Upper lobe of right lung (tissue), 1 donor: Measurements from ENCODE around the gene TCF23. TPM values are rescaled to one million over a fixed set of nuclear protein-coding genes. Genes with fewer than 3 reads are reported as not detected.
A peak's percentile ranks its signal among the peaks of the same experiment; 100 is the strongest.
"Not testable (repeated sequence)": the region's sequence is repeated elsewhere in the genome, so short reads cannot be mapped to it uniquely, and the experiment has no call there.

Experiments used
- ATAC-seq: fragments of 200-7000 bp; cut with Tn5 transposase; one replicate; pipeline ENCODE4 v1.9.1; 2020; ENCODE audit warnings: mild to moderate bottlenecking, moderate library complexity
- DNase-seq: peaks from one replicate; pipeline ENCODE4 v3.0.0-alpha.2; 2020
- H3K27ac ChIP-seq: fragments of 200-600 bp; one replicate; pipeline ENCODE4 v1.8.0; 2022
- H3K27me3 ChIP-seq: fragments of 200-600 bp; one replicate; pipeline ENCODE4 v1.8.0; 2022; ENCODE audit warnings: mild to moderate bottlenecking
- H3K36me3 ChIP-seq: fragments of 200-600 bp; one replicate; pipeline ENCODE4 v1.8.0; 2022
- H3K4me1 ChIP-seq: fragments of 200-600 bp; one replicate; pipeline ENCODE4 v1.8.0; 2022
- H3K4me3 ChIP-seq: fragments of 200-600 bp; one replicate; pipeline ENCODE4 v1.8.0; 2022; ENCODE audit warnings: mild to moderate bottlenecking
- H3K9me3 ChIP-seq: fragments of 200-600 bp; one replicate; pipeline ENCODE4 v1.8.0; 2022
- intact Hi-C: fragments of 100-400 bp; cut with DNase I; formaldehyde crosslinking; loops from one replicate; pipeline ENCODE4 v1.11.0; 2022
- total RNA-seq: library from RNA; stranded (reverse); fragmentation: NEBNext Ultra II Directional; extraction: Animal tissue kit (Norgen Biotek cat#: 25700); gene quantifications from one replicate; pipeline ENCODE4 v1.2.1, GENCODE V29; 2021
- TF ChIP-seq, protein P1 (sequence below): fragments of 200-600 bp; IDR thresholded peaks from one replicate; pipeline ENCODE4 v1.8.0; 2022; ENCODE audit warnings: antibody characterized with exemption
- donor health status: DM: no; HTN: yes; CAD: no; lungs with severe emphysema.

TCF23 gene
- total RNA-seq, 1 donor from 2014 or later = not detected

DNA sequence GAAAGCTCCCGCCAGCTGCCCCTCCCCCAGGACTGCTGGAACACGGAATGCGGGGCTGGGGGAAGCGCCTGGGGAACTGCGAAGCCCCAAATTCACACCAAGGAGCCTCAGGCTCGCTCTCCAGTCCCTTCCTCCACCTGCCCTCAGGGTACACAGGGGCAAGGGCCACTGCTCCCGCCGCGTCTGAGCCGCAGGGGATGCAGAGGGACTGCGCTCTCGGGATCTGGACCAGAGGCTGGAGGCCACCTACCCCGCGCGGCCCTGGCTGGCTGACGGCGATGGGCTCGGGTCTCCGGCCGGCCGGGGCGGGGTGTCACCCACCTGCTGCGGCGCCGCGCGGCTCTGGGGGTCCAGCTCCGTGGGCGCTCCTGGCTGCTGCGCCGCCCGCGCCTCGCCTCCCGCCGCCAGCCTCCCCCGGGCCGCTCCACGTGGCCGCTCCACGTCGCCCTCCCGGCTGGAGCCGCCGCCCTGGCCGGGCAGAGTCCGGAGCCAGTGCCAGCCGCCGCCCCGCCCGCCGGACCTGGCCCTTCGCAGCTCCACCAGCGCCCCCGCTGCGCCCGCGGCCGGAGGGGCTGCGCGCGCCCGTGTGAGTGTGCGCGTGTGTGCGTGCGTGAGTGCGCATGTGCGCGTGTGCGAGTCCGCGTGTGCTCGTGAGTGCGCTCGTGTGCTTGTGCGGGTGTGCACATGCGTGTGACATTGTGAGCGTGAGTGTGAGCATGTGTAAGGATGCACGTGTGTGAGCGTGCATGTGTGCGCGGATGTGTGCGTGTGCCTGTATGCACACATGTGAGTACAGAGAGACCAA, 30.1 kb upstream of the TCF23 start, which contains the start of gene CGREF1:
CGREF1 (minus strand) TSS at position 604 of the 805 bp plus-strand sequence. CDS start 14,762 bp downstream, outside the sequence.
- ATAC-seq (peak; percentile 25), DNase-seq (no peak)
- TF ChIP-seq, protein P1, sequence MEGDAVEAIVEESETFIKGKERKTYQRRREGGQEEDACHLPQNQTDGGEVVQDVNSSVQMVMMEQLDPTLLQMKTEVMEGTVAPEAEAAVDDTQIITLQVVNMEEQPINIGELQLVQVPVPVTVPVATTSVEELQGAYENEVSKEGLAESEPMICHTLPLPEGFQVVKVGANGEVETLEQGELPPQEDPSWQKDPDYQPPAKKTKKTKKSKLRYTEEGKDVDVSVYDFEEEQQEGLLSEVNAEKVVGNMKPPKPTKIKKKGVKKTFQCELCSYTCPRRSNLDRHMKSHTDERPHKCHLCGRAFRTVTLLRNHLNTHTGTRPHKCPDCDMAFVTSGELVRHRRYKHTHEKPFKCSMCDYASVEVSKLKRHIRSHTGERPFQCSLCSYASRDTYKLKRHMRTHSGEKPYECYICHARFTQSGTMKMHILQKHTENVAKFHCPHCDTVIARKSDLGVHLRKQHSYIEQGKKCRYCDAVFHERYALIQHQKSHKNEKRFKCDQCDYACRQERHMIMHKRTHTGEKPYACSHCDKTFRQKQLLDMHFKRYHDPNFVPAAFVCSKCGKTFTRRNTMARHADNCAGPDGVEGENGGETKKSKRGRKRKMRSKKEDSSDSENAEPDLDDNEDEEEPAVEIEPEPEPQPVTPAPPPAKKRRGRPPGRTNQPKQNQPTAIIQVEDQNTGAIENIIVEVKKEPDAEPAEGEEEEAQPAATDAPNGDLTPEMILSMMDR = no peak
- peaks cover 10% of the 10 kb centered on the region for H3K4me1 ChIP-seq
- no peaks in the 10 kb centered on the region for H3K36me3 ChIP-seq
- peaks cover 26% of the 10 kb centered on the region for H3K27me3 ChIP-seq
- peak within 1 kb of the TSS; percentile 30 for H3K4me3 ChIP-seq
- intact Hi-C loops = no loop called here
- H3K27ac ChIP-seq = no peak within 1 kb of the TSS
- no peaks in the 10 kb centered on the region for H3K9me3 ChIP-seq

DNA sequence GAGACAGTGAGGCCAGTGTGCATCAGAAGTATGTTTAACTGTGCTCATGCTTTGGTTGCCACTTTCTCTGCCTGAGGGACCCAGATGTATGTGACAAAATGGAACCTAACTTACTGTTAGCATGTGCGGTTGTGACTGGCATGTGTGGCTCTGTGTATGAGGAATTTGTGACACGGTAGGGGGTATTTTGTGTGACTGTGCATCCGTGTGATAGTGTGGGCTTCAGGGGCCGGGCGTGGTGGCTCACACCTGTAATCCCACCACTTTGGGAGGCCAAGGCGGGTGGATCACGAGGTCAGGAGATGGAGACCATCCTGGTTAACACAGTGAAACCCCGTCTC, 29.5 kb upstream of the TCF23 start:
- ATAC-seq, DNase-seq, intact Hi-C loops, H3K9me3 ChIP-seq, H3K27ac ChIP-seq, H3K36me3 ChIP-seq: not testable (repeated sequence)
- peaks cover 26% of the 10 kb centered on the region for H3K27me3 ChIP-seq
- H3K4me1 ChIP-seq = peaks cover 10% of the 10 kb centered on the region
- H3K4me3 ChIP-seq = peak overlapping the region; percentile 30

DNA sequence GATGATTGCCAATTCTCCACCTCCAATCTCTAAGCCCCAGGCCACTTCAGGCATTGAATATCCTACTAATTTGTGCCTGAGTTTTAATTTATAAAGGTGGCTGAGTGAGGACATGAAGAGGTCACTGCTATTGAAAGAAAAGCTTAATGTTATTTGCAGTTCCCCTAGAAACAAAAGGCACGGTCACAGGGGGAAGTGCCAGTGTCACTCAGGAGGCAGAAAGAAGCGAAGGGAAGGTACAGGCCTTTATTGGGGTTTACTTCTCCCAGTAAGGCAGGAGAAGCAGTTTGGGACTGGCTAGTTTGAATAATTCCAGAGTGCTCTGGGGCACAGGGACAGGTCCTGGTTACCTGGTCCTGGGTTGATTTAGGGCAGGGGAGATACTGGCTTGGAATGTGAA, 26.9 kb upstream of the TCF23 start:
- DNase-seq = no peak
- Histone ChIP-seq H3K4me1 (peaks cover 10% of the 10 kb centered on the region), H3K27ac (no peak overlapping the region), H3K4me3 (no peak overlapping the region), H3K9me3 (no peaks in the 10 kb centered on the region), H3K27me3 (peaks cover 25% of the 10 kb centered on the region), H3K36me3 (no peaks in the 10 kb centered on the region)
- ATAC-seq = no peak
- TF ChIP-seq, protein P1 = no peak
- intact Hi-C loops = no loop called here

DNA sequence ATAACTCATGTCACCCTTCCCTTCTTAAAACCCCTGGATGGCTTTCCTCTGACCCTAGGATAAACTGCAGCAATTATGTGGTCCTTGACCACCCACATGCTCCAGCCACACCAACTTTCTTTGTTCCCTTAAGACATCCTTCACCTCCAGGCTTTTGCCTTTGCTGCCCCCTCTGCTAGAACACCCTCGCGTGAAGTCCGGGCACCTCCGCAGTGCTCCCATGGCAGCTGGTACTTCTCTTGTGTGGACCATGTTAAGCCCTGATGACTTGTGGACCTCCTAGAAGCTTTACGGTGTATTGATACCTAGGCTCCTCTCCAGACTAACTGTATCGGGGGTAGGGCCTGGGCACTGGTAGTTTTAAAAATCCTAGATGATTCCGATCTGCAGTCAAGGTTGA, 26.0 kb upstream of the TCF23 start:
- TF ChIP-seq, protein P1 = no peak
- Histone ChIP-seq H3K27ac (peak overlapping the region; percentile 55), H3K9me3 (no peaks in the 10 kb centered on the region), H3K4me3 (peak overlapping the region; percentile 62), H3K4me1 (peaks cover 10% of the 10 kb centered on the region), H3K36me3 (no peaks in the 10 kb centered on the region), H3K27me3 (peaks cover 17% of the 10 kb centered on the region)
- intact Hi-C loops = no loop called here
- no peak for ATAC-seq
- DNase-seq = no peak

DNA sequence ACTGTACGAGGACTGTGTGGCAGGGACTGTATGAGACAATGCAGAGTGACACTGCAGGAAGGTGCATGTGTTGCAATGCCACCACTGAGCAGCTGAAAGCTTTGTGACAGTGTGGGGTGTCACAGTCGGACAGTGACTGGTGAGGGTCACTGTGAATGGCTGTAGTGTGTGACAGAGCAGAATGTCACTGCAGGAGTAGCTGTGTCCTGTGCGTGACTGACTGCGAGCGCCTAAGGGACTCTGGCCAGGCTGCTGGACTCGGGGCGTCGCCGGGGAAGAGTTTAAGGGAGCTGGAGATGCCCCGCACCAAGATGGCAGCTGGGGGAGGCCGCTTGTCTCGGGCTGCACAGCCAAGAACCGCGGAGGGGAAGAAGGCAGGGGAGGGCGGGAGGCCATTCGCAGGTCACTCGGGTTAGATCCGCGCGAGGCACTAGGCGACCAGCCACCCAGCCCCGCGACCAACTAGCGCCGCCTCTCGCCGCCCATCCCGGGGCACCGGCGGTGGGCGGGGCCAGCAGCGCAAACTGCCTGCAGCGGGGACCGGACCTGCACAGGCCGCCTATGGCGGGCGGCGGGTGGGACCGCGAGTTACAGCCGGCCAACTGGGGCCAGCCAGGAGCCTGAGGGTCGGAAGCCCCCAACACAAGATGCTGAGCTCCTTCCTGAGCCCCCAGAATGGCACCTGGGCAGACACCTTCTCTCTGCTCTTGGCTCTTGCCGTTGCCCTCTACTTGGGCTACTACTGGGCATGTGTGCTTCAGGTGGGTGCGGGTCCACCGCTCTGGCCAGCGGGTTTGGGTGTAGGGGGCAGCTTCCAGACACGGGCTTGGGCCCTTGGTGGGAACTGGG, 25.3 kb upstream of the TCF23 start, which contains the start of gene ABHD1:
ABHD1 (plus strand) TSS at position 514 of the 849 bp plus-strand sequence; CDS start at position 648, 134 bp downstream.
- H3K27me3 ChIP-seq = peaks cover 9% of the 10 kb centered on the region
- H3K9me3 ChIP-seq = no peaks in the 10 kb centered on the region
- TF ChIP-seq, protein P1 = no peak
- no peaks in the 10 kb centered on the region for H3K36me3 ChIP-seq
- H3K4me3 ChIP-seq = peak within 1 kb of the TSS; percentile 62
- intact Hi-C loops = no loop called here
- ATAC-seq (peak; percentile 91), DNase-seq (peak; percentile 85)
- H3K4me1 ChIP-seq = peaks cover 4% of the 10 kb centered on the region
- H3K27ac ChIP-seq = peak within 1 kb of the TSS; percentile 55

DNA sequence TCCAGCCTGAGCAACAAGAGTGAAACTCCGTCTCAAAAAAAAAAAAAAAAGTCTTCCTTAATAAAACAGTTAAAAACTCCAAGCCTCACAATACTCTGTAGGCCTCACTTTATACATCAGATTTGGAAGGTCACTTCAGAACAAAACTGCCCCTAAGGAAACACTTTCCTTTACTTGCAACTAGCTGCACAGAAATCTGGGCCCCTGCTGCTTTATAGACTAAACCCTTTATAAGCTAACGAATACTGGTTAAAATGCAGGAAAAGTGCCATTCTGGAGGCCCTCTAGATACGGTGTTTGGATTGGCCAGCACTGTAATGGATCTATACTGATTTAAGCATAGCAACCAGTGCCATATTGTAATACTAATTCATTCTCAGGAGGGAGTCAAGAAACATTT, 23.7 kb upstream of the TCF23 start:
- Histone ChIP-seq H3K4me3 (no peak overlapping the region), H3K27me3 (no peaks in the 10 kb centered on the region), H3K9me3 (no peaks in the 10 kb centered on the region), H3K27ac (no peak overlapping the region), H3K36me3 (peaks cover under 1% of the 10 kb centered on the region), H3K4me1 (peaks cover 4% of the 10 kb centered on the region)
- TF ChIP-seq, protein P1 = no peak
- DNase-seq (no peak), ATAC-seq (no peak)
- intact Hi-C loops = no loop called here
